ENCODE data around the gene SDK1.
A peak's percentile ranks its signal among the peaks of the same experiment; 100 is the strongest.

Gene SDK1

GRCh38 chr7:3914051-3914775 is 613.2 kb downstream of the SDK1 start:
- TF ChIP-seq POLR2A (IDR thresholded peaks at IDR 0.05; ENCODE audit: extremely low read depth, insufficient read length) (no peak), MYC (IDR thresholded peaks at IDR 0.05; ENCODE audit: low read depth, low read length) (peak; percentile 50; the same call in 1 of the 2 replicates)
- TF ChIP-seq, protein P1, sequence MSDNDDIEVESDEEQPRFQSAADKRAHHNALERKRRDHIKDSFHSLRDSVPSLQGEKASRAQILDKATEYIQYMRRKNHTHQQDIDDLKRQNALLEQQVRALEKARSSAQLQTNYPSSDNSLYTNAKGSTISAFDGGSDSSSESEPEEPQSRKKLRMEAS (IDR thresholded peaks at IDR 0.05; ENCODE audit: low read depth, low read length): peak; percentile 37; the same call in 1 of the 2 replicates
- no peak overlapping the region for H3K4me3 ChIP-seq (ENCODE audit: low read depth, low read length)
- peak; percentile 16 for DNase-seq (ENCODE audit: low read depth)

DNA sequence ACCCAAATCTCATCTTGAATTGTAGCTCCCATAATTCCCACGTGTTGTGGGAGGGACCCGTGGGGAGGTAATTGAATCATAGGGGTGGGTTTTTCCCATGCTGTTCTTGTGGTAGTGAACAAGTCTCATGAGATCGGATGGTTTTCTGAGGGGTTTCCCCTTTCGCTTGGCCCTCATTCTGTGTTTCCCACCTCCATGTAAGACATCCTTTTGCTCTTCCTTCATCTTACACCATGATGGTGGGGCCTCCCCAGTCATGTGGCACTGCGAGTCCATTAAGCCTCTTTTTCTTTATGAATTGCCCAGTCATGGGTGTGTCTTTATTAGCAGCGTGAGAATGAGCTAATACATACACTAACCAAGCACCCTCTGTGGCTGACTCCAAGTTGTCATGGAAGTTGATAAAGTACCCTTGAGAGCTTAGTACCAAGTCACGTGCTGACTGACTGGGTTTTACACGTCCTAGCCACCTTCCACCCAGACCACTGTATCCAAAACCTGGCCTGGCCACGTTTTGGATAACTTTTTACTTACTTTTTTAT is 614.4 kb downstream of the SDK1 start:
- H3K4me3 ChIP-seq (ENCODE audit: low read depth, low read length): no peak overlapping the region
- no peak for DNase-seq (ENCODE audit: low read depth)
- TF ChIP-seq, protein P1 (IDR thresholded peaks at IDR 0.05; ENCODE audit: low read depth, low read length): no peak
- TF ChIP-seq POLR2A (IDR thresholded peaks at IDR 0.05; ENCODE audit: extremely low read depth, insufficient read length) (no peak), MYC (IDR thresholded peaks at IDR 0.05; ENCODE audit: low read depth, low read length) (no peak)
- TF ChIP-seq, protein P2, sequence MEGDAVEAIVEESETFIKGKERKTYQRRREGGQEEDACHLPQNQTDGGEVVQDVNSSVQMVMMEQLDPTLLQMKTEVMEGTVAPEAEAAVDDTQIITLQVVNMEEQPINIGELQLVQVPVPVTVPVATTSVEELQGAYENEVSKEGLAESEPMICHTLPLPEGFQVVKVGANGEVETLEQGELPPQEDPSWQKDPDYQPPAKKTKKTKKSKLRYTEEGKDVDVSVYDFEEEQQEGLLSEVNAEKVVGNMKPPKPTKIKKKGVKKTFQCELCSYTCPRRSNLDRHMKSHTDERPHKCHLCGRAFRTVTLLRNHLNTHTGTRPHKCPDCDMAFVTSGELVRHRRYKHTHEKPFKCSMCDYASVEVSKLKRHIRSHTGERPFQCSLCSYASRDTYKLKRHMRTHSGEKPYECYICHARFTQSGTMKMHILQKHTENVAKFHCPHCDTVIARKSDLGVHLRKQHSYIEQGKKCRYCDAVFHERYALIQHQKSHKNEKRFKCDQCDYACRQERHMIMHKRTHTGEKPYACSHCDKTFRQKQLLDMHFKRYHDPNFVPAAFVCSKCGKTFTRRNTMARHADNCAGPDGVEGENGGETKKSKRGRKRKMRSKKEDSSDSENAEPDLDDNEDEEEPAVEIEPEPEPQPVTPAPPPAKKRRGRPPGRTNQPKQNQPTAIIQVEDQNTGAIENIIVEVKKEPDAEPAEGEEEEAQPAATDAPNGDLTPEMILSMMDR (IDR thresholded peaks at IDR 0.05; ENCODE audit: low read depth, low read length): no peak

DNA sequence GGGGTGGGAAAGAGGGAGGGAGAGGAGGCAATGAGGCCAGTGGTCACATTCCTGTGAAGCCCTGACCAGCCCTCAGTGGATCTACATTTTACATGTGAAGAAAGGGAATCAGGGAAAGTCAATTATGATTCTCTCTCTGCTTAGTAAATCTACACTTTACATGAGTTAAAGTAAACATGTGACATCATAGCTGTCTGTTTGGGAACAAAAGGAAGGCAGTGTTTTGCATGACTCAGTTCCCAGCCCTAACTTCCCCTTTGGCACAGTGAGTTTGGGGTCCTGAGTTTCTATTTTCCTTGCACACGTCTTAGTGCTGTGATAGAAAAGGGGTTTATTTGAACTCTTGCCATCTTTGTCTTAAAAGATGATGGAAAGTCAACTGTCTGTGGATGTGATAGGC is 615.1 kb downstream of the SDK1 start:
- TF ChIP-seq MYC (IDR thresholded peaks at IDR 0.05; ENCODE audit: low read depth, low read length) (no peak), POLR2A (IDR thresholded peaks at IDR 0.05; ENCODE audit: extremely low read depth, insufficient read length) (no peak)
- TF ChIP-seq, protein P1 (IDR thresholded peaks at IDR 0.05; ENCODE audit: low read depth, low read length): no peak
- TF ChIP-seq, protein P2 (IDR thresholded peaks at IDR 0.05; ENCODE audit: low read depth, low read length): no peak
- no peak overlapping the region for H3K4me3 ChIP-seq (ENCODE audit: low read depth, low read length)
- peak; percentile 24 for DNase-seq (ENCODE audit: low read depth)

GRCh38 chr7:3917436-3917835 is 616.4 kb downstream of the SDK1 start:
- H3K4me3 ChIP-seq (ENCODE audit: low read depth, low read length): no peak overlapping the region
- DNase-seq (ENCODE audit: low read depth): no peak
- TF ChIP-seq, protein P2 (IDR thresholded peaks at IDR 0.05; ENCODE audit: low read depth, low read length): no peak
- TF ChIP-seq POLR2A (IDR thresholded peaks at IDR 0.05; ENCODE audit: extremely low read depth, insufficient read length) (no peak), MYC (IDR thresholded peaks at IDR 0.05; ENCODE audit: low read depth, low read length) (no peak)
- TF ChIP-seq, protein P1 (IDR thresholded peaks at IDR 0.05; ENCODE audit: low read depth, low read length): no peak

DNA sequence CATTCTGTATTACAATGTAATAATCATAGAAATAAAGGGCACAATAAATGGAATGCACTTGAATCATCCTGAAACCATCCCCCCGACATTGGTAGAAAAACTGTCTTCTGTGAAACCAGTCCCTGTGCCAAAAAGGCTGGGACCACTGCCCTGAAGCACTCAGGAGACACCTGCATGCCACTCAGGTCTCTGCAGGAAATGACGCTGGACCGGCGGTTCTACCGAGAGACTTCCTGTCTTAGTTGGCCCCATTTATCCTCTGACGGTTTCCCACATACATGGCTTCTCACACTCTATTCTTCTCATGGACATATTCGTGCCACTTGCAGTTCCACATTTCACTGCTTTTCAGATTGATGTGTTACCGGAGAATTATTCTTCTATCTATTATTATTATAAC is 617.5 kb downstream of the SDK1 start:
- no peak for DNase-seq (ENCODE audit: low read depth)
- no peak overlapping the region for H3K4me3 ChIP-seq (ENCODE audit: low read depth, low read length)
- TF ChIP-seq, protein P2 (IDR thresholded peaks at IDR 0.05; ENCODE audit: low read depth, low read length): no peak
- no peak for TF ChIP-seq MYC (IDR thresholded peaks at IDR 0.05; ENCODE audit: low read depth, low read length)
- TF ChIP-seq, protein P1 (IDR thresholded peaks at IDR 0.05; ENCODE audit: low read depth, low read length): no peak
- TF ChIP-seq POLR2A (IDR thresholded peaks at IDR 0.05; ENCODE audit: extremely low read depth, insufficient read length): no peak

- peak; percentile 74 for DNase-seq (ENCODE audit: low read depth)
- H3K4me3 ChIP-seq (ENCODE audit: low read depth, low read length): no peak overlapping the region
- TF ChIP-seq POLR2A (IDR thresholded peaks at IDR 0.05; ENCODE audit: extremely low read depth, insufficient read length) (no peak), MYC (IDR thresholded peaks at IDR 0.05; ENCODE audit: low read depth, low read length) (no peak)
- TF ChIP-seq, protein P2 (IDR thresholded peaks at IDR 0.05; ENCODE audit: low read depth, low read length): peak; percentile 29
- TF ChIP-seq, protein P1 (IDR thresholded peaks at IDR 0.05; ENCODE audit: low read depth, low read length): no peak
Measured at GRCh38 chr7:3922175-3922635, 621.2 kb downstream of the SDK1 start.

Data from NB4 (cell line).